ENCODE results near the gene SETD4. TPM values are rescaled to one million over a fixed set of nuclear protein-coding genes. Genes with fewer than 3 reads are reported as not detected.

The SETD4 gene
- total and polyA plus RNA-seq, 2 donors (not counting 1 experiment from before 2014, with no cell fraction given) = 15.1 to 48.5 TPM

GRCh38 chr21:35984654-35985361, 75.5 kb downstream of the SETD4 start:
- intact Hi-C loops (cut with micrococcal nuclease) = no loop called here
- CTCF ChIA-PET = no interaction called here
- H3K9me3 Mint-ChIP-seq (ENCODE audit: insufficient read depth) = no peaks in the 10 kb centered on the region
- DNase-seq = no peak
- H2AFZ ChIP-seq (ENCODE audit: insufficient read depth, low read depth, low read length, poor library complexity, severe bottlenecking) = no peak overlapping the region
- H3K4me1 Mint-ChIP-seq = no peaks in the 10 kb centered on the region
- no peak overlapping the region for H3K4me2 ChIP-seq (replicated peaks; ENCODE audit: low read depth, low read length, poor library complexity, severe bottlenecking)
- no peaks in the 10 kb centered on the region for H3K9me3 ChIP-seq (ENCODE audit: control extremely low read depth in 1 of 3, control insufficient read depth in 2 of 3, insufficient read depth in 1 of 3, low read length in 2 of 3)
- 87% methylated on average over 4 of the region's 11 CpGs for WGBS (ENCODE audit: insufficient coverage)
- H3K4me3 ChIP-seq (ENCODE audit: control extremely low read depth in 1 of 5, extremely low read depth in 1 of 5, insufficient read depth in 1 of 5, low read depth in 2 of 5, low read length in 4 of 5) = no peak overlapping the region
- H3K4me1 ChIP-seq (ENCODE audit: control insufficient read depth in 2 of 2, insufficient read depth in 2 of 2, low read length in 2 of 2) = no peaks in the 10 kb centered on the region
- TF ChIP-seq, protein P1, sequence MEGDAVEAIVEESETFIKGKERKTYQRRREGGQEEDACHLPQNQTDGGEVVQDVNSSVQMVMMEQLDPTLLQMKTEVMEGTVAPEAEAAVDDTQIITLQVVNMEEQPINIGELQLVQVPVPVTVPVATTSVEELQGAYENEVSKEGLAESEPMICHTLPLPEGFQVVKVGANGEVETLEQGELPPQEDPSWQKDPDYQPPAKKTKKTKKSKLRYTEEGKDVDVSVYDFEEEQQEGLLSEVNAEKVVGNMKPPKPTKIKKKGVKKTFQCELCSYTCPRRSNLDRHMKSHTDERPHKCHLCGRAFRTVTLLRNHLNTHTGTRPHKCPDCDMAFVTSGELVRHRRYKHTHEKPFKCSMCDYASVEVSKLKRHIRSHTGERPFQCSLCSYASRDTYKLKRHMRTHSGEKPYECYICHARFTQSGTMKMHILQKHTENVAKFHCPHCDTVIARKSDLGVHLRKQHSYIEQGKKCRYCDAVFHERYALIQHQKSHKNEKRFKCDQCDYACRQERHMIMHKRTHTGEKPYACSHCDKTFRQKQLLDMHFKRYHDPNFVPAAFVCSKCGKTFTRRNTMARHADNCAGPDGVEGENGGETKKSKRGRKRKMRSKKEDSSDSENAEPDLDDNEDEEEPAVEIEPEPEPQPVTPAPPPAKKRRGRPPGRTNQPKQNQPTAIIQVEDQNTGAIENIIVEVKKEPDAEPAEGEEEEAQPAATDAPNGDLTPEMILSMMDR (IDR thresholded peaks at IDR 0.05) = no peak
- no peak for TF ChIP-seq EZH2 (IDR thresholded peaks at IDR 0.05; ENCODE audit: borderline replicate concordance, insufficient read depth, low read depth, low read length, poor library complexity, severe bottlenecking)
- H3K27ac Mint-ChIP-seq = no peak overlapping the region
- no peak overlapping the region for H3K27ac ChIP-seq (ENCODE audit: low read length in 2 of 2)
- H3K27me3 Mint-ChIP-seq = peaks cover 47% of the 10 kb centered on the region
- no peak overlapping the region for H3K9ac ChIP-seq (ENCODE audit: low read length)
- no peak overlapping the region for H3K4me3 Mint-ChIP-seq
- no peaks in the 10 kb centered on the region for H4K20me1 ChIP-seq (ENCODE audit: control insufficient read depth, insufficient read depth, low read length, poor library complexity, severe bottlenecking)
- no peaks in the 10 kb centered on the region for H3K36me3 ChIP-seq (replicated peaks in 1 of 2; ENCODE audit: control extremely low read depth in 1 of 2, control insufficient read depth in 1 of 2, extremely low read depth in 1 of 2, insufficient read depth in 2 of 2, low read length in 1 of 2)
- H3K79me2 ChIP-seq (ENCODE audit: control insufficient read depth, insufficient read depth, low read length) = no peaks in the 10 kb centered on the region
- POLR2A ChIA-PET = no interaction called here
- H3K27me3 ChIP-seq (replicated peaks in 1 of 4; ENCODE audit: control extremely low read depth in 1 of 4, control insufficient read depth in 3 of 4, insufficient read depth in 4 of 4, low read length in 3 of 4) = peaks cover 0 to 2% (median 0%) of the 10 kb centered on the region in 4 experiments
- no peak for ATAC-seq (ENCODE audit: low read depth)

Small RNA genes lying within 50 kb of the gene (small RNA-seq; reads per million reads assigned to genes)
- not detected for gene RNU6-992P (ENCODE audit: insufficient read length, low read depth, low replicate concordance)

Other genes with a start within 250 kb of the SETD4 start
- 13.5 and 14.4 TPM in 2 replicates for gene CBR1, start 9.5 kb upstream of the SETD4 start, total RNA-seq
- 9.2 and 12.4 TPM in 2 replicates for gene CBR1, start 9.5 kb upstream of the SETD4 start, polyA plus RNA-seq
- 11.1 and 11.3 TPM in 2 replicates for gene CBR3, start 74.6 kb upstream of the SETD4 start, total RNA-seq
- 1.0 and 1.9 TPM in 2 replicates for gene CBR3, start 74.6 kb upstream of the SETD4 start, polyA plus RNA-seq
- gene DOP1B, start 96.3 kb upstream of the SETD4 start, total RNA-seq = 44.2 and 44.4 TPM in 2 replicates
- 31.3 and 37.2 TPM in 2 replicates for gene DOP1B, start 96.3 kb upstream of the SETD4 start, polyA plus RNA-seq